AML-193 (cell line): Measurements from ENCODE around the gene CCDC12.

Experiments used
- DNase-seq, 2 experiments: peaks; one replicate each; lab custom pipeline; 2025; lab: John Stamatoyannopoulos, UW

The CCDC12 gene

DNA sequence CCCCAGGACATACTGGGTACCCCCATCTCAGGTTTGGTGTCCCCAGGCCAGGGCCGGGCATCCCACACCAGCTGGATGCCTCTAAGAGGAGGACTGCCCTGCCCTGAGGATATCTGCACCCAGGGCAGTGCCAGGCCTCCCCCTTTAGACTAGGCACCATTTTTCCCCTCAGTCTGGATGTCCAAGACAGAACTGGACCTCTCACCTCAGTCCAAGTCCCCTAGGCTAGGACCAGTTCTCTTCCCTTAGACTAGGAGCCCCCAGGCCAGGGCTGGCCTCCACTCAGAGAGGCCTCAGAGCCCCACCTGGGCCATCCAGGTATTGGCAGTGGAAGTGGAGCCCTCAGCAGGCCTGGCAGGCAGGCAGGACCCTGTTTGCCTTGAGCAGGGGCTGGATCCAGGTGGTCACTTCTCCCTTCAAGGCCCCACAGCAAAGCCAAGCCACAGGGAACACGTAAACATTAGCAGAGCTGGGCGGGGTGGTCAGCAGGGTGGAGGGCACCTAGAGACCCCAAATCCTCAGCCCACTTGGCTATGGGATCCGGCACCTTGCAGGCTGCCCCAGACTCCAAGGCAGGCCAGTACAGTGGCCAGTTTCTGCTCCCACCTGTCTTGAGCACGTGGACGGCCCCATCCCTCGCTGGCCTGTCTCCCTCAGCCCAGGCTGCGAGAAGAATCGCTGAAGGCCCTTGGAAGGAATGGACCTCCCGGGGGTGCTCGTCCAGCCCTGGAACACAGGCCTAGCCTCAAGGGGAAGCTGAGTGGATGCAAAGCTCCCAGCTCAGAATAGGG is 70.7 kb downstream of the CCDC12 start:
- DNase-seq, result no peak

DNA sequence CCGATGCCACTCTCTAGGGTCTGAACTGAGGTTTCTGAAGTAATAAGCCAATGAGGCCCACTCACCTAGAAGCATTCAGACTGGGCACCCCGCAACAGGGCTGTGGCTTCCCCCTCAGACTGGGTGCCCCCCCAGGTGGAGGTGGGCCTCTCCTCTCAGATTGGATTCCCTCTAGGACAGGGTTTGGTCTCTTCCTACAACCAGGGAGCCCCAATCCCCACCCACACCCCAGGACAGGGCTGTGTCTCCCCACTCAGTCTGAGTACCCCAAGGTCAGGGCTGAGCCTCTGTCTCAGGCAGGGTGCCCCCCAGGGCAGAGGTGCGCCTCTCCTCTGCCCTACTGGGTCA is 71.4 kb downstream of the CCDC12 start:
- DNase-seq, result no peak

DNA sequence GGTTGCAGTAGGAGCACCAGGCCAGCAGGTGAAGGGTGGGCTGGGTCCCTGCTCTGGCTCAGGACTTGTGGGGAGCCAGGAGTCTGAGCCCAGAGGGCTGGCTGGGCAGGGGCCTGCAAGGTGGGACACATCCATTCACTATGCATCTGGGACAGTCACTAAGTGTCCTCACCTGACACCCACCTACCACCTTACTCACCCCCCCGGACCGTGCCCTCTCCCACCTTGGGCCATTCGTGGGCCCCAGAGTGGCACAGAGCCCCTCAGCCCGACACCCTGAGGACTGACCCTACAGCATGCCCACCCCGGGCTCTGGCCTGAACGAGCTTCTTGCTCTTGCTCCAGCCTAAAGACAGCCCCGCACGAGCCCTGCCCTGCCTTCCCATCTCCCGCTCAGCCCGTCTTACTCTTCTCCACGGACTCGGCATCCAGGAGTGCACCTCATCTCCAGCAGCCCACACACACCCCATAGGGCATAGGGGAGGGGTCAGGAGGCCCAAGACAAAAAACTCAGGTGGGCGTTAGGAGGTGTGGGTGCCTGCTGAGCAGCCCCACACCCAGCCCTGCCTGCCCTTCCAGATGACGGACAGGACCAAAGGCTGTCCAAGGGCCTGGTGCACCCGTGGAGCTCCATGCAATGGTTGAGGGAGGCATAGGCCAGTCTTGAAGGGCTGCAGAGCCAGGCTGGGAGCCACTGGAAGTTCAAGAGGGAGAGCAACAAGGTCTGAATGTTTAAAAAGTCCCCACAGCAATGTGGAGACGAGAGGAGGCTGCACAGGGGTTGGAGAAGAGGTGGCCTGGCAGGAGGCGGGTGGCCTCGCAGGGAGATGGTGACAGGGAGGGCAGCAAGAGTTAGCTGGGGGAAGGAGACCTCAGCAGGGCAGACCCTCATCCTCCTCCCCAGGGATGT is 72.0 kb downstream of the CCDC12 start:
- DNase-seq, result no peak

DNA sequence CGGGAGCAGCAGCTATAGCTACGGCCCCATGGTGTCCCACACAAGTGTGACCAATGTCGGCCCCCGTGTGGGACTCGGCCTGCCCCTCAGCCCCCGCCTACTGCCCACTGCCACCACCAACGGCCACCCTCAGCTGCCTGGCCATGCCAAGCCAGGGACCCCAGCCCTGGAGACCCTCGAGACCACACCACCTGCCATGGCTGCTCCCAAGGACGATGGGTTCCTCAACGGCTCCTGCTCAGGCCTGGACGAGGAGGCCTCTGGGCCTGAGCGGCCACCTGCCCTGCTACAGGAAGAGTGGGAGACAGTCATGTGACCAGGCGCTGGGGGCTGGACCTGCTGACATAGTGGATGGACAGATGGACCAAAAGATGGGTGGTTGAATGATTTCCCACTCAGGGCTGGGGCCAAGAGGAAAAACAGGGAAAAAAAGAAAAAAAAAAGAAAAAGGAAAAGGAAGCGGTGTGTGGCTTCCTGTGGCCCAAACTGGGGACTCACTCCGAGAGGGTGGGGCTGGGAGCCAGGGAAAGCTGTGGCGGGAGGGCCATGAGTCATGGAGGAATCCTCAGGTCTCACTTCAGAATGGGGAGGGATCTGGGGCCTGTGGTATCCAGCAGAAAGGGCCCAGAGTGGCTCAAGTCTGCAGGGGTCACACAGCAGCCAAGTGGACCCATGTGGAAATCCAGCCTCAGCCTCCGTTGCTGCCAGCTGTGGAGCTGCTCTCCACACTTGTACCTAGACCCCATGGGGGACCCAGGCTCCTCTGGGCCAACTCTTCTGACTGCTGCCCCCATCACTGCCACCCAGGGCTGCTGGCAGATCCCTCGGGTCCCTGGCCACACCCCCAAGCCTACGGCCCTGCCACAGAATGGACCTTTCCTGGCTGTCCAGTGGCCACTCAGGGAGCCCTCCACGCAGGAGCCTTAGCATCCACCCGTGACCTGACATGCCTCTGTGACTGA is 72.9 kb downstream of the CCDC12 start:
- DNase-seq, result no peak

DNA sequence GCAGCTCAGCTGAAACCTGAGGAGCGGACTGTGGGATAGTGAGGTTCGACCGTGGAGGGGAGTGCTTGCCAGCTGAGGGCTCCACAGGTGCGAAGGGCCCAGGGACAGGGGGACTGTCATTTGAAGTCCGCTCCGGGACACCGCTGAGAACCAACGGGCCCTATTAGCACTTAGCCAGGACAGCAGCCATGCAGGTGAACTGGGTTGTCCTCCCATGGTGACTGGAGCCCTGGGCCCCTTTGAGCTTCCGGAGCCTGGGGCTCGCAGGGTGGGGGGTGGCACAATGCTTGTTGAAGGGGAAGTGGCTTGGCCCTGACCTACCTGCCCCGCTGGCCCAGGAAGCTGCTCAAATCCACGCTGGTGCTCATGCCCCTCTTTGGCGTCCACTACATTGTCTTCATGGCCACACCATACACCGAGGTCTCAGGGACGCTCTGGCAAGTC is 74.3 kb downstream of the CCDC12 start:
- DNase-seq, result no peak

GRCh38 chr3:46901591-46902187 is 74.9 kb downstream of the CCDC12 start:
- no peak for DNase-seq

DNA sequence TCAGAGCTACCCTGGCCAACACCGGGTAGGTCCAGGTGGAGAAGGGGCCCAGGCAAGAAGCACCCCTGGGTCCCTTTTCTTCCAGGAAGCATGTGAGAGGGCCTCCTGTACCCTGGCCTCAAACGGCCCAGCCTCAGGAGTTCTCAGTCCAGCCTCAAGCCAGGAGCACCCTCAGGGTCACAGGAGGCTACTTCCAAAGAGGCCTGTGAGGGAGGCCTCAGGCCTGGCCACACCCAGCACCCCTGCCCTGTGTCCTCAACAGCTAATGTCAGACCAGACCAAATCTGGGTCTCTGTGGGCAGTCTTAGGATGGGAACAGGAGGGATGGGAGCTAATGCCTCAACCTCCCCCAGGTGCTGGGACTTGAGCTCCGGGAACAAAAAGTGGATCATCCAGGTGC is 75.5 kb downstream of the CCDC12 start:
- DNase-seq, result no peak

GRCh38 chr3:46900356-46900755 is 76.2 kb downstream of the CCDC12 start:
- no peak for DNase-seq

- no peak for DNase-seq
Measured at GRCh38 chr3:46900007-46900292, 76.6 kb downstream of the CCDC12 start.

- DNase-seq, result no peak
Measured at GRCh38 chr3:46899151-46900006, 77.2 kb downstream of the CCDC12 start.

GRCh38 chr3:46898321-46899150 is 78.0 kb downstream of the CCDC12 start:
- DNase-seq, result no peak

DNA sequence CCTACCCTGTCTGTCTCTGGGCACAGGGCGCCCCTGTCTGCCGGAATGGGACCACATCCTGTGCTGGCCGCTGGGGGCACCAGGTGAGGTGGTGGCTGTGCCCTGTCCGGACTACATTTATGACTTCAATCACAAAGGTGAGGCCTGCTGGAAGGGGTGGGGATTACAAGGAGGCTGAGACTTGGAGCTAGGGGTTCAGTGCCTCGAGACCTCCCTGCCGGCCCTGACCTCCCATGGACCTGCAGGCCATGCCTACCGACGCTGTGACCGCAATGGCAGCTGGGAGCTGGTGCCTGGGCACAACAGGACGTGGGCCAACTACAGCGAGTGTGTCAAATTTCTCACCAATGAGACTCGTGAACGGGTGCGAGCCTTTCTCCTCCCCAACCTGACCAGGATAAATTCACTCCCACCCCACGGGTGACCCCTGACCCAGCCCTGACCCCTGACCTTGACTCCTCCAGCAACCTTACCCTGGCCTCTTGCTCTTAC is 78.7 kb downstream of the CCDC12 start:
- DNase-seq, result no peak

DNA sequence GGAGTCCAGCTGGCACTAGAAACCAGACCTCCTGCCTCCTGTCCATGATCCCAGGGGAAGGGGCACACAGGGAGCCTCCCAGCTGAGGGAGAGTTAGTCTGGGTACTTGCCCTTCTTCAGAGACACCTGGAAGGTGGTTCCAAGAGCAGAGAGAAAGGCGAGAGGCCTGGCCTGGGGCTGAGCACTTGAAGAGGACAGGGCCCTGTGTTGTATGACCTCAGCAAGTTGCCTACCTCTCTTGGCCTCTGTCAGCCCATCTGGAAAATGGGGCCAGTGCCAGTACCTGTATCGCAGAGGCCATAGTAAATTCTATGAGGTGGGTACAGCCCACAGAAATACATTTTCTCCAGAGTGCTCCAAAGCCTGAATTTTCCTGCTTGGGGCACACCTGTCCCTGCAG is 79.5 kb downstream of the CCDC12 start:
- DNase-seq, result no peak

GRCh38 chr3:46896386-46896785 is 80.2 kb downstream of the CCDC12 start:
- DNase-seq, result no peak

GRCh38 chr3:46895761-46896160 is 80.8 kb downstream of the CCDC12 start:
- no peak for DNase-seq

DNA sequence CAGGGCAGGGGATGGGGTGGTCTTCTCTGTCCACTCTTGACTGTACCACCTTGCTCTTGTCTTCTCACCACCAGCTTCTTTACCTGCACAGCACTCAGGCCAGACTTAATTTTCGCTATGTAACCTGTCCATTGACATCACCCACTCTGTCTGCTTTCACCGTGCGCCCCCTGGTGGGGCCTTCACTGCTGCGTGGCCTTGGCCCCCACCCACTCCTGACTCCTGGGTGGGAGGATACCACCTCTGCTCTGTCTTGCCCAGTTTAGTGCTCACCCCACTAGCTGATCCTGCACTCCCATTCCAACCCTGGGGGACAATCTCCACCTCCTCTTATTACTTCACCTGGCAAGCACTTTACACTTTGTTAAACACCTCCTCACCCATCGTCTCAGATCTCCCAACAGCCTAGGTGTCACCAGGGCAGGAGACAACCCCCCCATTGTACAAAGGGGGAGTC is 81.3 kb downstream of the CCDC12 start:
- DNase-seq, result peak; percentile 52 to 54

DNA sequence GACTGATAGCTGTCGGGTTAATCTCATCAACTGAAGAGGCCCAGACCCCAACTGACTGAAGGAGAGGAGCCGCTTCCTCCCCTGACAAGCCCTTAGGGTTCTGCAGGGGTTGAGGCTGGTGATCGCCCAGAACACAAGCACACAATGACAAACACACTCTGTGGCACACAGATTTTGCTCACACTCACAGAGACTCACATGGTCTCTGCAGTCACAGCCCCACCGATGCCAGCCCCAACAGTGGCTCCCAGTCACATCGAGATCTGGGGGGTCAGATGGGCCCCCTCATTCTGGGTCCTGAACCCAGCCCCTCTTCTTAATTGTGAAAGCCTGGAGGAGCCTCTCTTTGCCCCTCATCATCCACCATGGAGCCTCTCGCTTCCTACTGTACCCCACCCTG is 82.3 kb downstream of the CCDC12 start:
- DNase-seq, result no peak

DNA sequence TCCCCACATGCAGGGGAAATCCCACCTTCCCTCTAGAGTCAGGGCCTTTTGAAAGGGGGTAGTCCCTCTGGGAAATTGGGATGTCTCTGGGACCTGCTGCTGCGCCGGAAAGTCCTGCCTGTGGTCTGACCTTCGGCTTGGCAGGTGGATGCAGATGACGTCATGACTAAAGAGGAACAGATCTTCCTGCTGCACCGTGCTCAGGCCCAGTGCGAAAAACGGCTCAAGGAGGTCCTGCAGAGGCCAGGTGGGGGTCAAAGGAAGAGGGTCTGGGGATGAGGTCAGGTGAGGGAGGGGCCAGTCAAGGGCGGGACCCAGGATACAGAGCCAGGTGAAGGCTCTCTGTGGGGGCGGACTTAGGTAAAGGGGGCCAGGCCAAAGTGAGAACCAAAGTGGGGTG is 82.8 kb downstream of the CCDC12 start:
- DNase-seq, result no peak

DNA sequence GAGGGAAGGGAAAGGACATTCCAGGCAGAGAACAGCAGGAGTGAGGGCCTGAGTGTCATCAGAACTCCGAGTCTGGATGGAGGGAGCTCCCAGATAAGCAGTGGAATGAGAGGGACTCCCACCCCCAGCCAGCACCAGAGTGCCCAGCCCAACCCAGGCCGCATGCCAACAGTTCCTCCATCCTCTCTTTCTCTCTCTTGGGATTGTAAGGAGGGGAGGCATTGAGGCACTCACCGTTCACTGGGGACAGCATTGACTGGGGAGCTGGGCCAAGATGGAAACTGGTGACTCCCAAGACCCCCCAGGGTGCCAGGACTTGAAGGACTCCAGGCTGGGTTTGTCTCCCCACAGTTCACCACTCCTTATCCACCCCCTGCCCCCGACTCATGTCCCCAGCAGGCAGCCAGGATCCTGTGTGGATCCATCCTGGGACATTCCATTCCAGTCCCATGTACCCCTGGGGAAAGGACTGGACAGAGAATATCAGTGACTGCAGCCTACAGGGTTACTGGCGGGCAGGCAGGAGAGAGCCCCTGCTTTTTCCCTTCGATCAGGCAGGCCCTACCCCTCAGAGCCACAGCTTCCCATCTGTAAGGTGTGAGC is 83.3 kb downstream of the CCDC12 start:
- DNase-seq, result no peak
